ENCODE measurements around the gene SLC38A10. TPM values are rescaled to one million over a fixed set of nuclear protein-coding genes. Genes with fewer than 3 reads are reported as not detected.

The SLC38A10 gene
- total and polyA plus RNA-seq, 2 donors from 2014 or later: 72.7 to 89.7 TPM

DNA sequence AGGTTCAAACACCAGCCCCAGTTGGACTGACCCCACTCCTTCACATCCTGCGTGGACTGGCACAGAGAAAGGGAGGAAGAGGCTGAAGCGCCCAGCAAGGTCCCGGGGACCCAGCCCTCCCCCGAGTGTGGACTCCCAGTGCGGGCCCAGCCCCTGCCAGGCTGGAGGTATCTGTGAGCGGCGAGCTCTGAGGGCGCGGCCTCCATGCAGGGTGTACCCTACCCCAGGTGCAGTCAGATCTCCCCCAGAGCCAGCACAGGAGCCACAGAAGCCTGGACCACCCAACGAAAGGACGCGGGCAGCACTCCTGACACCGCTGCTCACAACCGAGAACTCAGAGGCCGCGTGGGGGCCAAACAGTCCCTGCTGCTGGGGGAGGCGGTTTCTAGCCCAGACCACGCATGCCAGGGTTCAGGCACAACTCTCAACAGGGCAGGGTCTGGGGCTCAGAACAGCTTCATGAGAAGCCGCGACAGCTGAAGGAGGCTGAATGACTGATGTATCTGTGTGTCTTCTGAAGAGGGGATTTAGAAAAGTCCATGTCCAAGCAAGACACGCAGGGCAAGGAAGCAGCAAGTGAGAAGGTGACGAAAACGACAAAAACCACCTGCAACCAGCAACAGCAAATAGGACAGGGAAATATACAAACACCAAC lies 8.5 kb downstream of the SLC38A10 start:
- FAIRE-seq (no peak), DNase-seq (no peak)
- H3K9ac ChIP-seq (ENCODE audit: low read length in 3 of 3): no peak overlapping the region
- peak overlapping the region; percentile 8 to 43 for H3K27ac ChIP-seq (ENCODE audit: low read depth in 2 of 2, low read length in 2 of 2)
- peaks cover 0 to 9% (median 0%) of the 10 kb centered on the region in 3 donors for H3K4me1 ChIP-seq (ENCODE audit: control insufficient read depth in 2 of 3, insufficient read depth in 2 of 3, low read depth in 1 of 3, low read length in 3 of 3)
- TF ChIP-seq, protein P1, sequence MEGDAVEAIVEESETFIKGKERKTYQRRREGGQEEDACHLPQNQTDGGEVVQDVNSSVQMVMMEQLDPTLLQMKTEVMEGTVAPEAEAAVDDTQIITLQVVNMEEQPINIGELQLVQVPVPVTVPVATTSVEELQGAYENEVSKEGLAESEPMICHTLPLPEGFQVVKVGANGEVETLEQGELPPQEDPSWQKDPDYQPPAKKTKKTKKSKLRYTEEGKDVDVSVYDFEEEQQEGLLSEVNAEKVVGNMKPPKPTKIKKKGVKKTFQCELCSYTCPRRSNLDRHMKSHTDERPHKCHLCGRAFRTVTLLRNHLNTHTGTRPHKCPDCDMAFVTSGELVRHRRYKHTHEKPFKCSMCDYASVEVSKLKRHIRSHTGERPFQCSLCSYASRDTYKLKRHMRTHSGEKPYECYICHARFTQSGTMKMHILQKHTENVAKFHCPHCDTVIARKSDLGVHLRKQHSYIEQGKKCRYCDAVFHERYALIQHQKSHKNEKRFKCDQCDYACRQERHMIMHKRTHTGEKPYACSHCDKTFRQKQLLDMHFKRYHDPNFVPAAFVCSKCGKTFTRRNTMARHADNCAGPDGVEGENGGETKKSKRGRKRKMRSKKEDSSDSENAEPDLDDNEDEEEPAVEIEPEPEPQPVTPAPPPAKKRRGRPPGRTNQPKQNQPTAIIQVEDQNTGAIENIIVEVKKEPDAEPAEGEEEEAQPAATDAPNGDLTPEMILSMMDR (IDR thresholded peaks at IDR 0.05; ENCODE audit: borderline replicate concordance, extremely low read depth, insufficient read depth): no peak
- no peak overlapping the region for H3K4me3 ChIP-seq (ENCODE audit: low read length in 3 of 3)
- no peaks in the 10 kb centered on the region for H3K9me3 ChIP-seq (ENCODE audit: control insufficient read depth in 2 of 3, insufficient read depth in 1 of 3, low read length in 3 of 3)
- peaks cover 0 to 10% (median 7%) of the 10 kb centered on the region in 3 donors for H3K36me3 ChIP-seq (ENCODE audit: control insufficient read depth in 2 of 3, insufficient read depth in 3 of 3, low read length in 3 of 3)
- no peaks in the 10 kb centered on the region for H3K27me3 ChIP-seq (ENCODE audit: control insufficient read depth, insufficient read depth, low read length)
- intact Hi-C loops (cut with DNase I): no loop called here

DNA sequence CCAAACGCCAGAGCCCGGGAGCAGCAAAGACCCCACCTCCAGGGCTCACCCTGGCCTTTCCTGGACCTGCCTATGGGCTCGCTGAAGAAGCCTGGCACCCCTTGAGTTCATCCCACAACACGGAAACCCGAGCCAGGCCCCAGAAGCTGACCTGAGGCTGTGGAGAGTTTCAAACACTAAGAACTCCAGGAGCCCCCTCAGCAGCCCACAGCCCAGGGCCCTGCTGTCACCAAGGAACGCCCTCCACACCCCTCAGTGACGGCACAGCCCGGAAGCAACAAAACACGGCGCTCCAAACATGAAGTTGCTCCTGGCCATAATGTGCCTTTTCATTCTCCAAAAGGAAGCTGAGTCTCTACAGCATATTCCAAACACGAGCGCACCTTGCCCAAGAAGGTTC lies 9.2 kb downstream of the SLC38A10 start:
- TF ChIP-seq, protein P1 (IDR thresholded peaks at IDR 0.05; ENCODE audit: borderline replicate concordance, extremely low read depth, insufficient read depth): no peak
- H3K9ac ChIP-seq (ENCODE audit: low read length in 3 of 3): no peak overlapping the region
- peaks cover 0 to 14% (median 7%) of the 10 kb centered on the region in 3 donors for H3K36me3 ChIP-seq (ENCODE audit: control insufficient read depth in 2 of 3, insufficient read depth in 3 of 3, low read length in 3 of 3)
- H3K4me1 ChIP-seq (ENCODE audit: control insufficient read depth in 2 of 3, insufficient read depth in 2 of 3, low read depth in 1 of 3, low read length in 3 of 3): peaks cover 0 to 9% (median 0%) of the 10 kb centered on the region in 3 donors
- H3K4me3 ChIP-seq (ENCODE audit: low read length in 3 of 3): no peak overlapping the region
- FAIRE-seq (no peak), DNase-seq (no peak)
- H3K27ac ChIP-seq (ENCODE audit: low read depth in 2 of 2, low read length in 2 of 2): peak overlapping the region; percentile 43 to 57
- intact Hi-C loops (cut with DNase I): no loop called here
- no peaks in the 10 kb centered on the region for H3K9me3 ChIP-seq (ENCODE audit: control insufficient read depth in 2 of 3, insufficient read depth in 1 of 3, low read length in 3 of 3)
- no peaks in the 10 kb centered on the region for H3K27me3 ChIP-seq (ENCODE audit: control insufficient read depth, insufficient read depth, low read length)

DNA sequence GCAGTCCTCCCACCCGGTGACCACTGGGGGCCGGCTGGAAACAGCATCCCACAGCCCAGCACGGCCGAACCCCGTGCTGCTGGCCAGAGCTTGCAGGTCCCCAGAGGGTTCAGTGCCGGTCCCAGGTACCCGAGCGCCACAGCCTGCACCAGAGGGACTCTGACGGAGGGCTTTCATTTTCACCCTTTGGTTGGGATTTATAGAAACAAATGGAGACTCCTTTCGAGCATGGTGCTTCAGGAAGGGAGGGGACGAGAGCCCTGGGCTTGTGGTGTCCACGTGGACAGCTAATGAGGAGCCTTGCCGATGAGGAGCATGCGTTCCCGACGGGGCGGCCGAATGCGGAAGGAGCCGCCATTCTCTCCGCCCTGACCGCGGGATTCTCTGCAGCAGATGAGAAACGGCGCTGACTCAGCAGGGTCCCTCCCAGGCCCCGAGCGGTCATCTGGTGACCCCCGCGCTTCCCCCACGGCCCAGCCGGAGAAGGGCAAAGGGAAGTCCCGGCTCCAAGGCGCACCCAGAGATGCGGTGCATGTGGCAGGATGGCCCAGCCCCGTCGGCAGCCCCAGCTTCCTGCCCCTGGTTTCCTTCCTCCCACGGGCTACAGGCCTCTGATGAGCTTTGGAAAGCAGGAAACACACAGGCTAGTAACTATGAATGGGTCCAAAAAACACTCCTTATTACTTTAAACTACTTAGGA lies 9.8 kb downstream of the SLC38A10 start:
- Histone ChIP-seq H3K9ac (ENCODE audit: low read length in 3 of 3) (peak overlapping the region in 1 of 3 donors; percentile 21), H3K4me3 (ENCODE audit: low read length in 3 of 3) (peak overlapping the region in 1 of 3 donors; percentile 6), H3K27ac (ENCODE audit: low read depth in 2 of 2, low read length in 2 of 2) (peak overlapping the region; percentile 43 to 57), H3K9me3 (ENCODE audit: control insufficient read depth in 2 of 3, insufficient read depth in 1 of 3, low read length in 3 of 3) (no peaks in the 10 kb centered on the region), H3K27me3 (ENCODE audit: control insufficient read depth, insufficient read depth, low read length) (no peaks in the 10 kb centered on the region), H3K36me3 (ENCODE audit: control insufficient read depth in 2 of 3, insufficient read depth in 3 of 3, low read length in 3 of 3) (peaks cover 0 to 14% (median 8%) of the 10 kb centered on the region in 3 donors), H3K4me1 (ENCODE audit: control insufficient read depth in 2 of 3, insufficient read depth in 2 of 3, low read depth in 1 of 3, low read length in 3 of 3) (peaks cover 0 to 9% (median 0%) of the 10 kb centered on the region in 3 donors)
- peak in 4 of 5 donors; percentile 39 to 94 (median 64) for DNase-seq
- TF ChIP-seq, protein P1 (IDR thresholded peaks at IDR 0.05; ENCODE audit: borderline replicate concordance, extremely low read depth, insufficient read depth): no peak
- no peak for FAIRE-seq
- intact Hi-C loops (cut with DNase I): no loop called here

Data from kidney (tissue), 14 donors.